Stimulated activated effector memory CD8-positive, alpha-beta T cell treated with anti-CD3 and anti-CD28 coated beads, Interleukin-12 subunit alpha, Interleukin-12 subunit beta, amount 100 ng/mL, for 72 hours (primary cell): Measurements from ENCODE around the gene SLC7A8.

ENCODE experiments used
- ATAC-seq: fragments of 150-1000 bp; cut with Tn5 transposase; 2 replicates; pipeline ENCODE4 v1.10.0; 2021
- DNase-seq, 2 donors: peaks; one replicate each; pipeline ENCODE4 v3.0.0; 2021 to 2022; ENCODE audit warnings: low spot score in 2 of 2
- H3K27ac Mint-ChIP-seq: one replicate; pipeline ENCODE4 v1.8.0; 2022; ENCODE audit warnings: mild to moderate bottlenecking, mixed read lengths
- H3K36me3 Mint-ChIP-seq: one replicate; pipeline ENCODE4 v1.8.0; 2022; ENCODE audit warnings: mild to moderate bottlenecking, mixed read lengths
- H3K4me1 Mint-ChIP-seq: one replicate; pipeline ENCODE4 v1.8.0; 2022; ENCODE audit warnings: mixed read lengths
- H3K4me3 Mint-ChIP-seq: one replicate; pipeline ENCODE4 v1.8.0; 2022; ENCODE audit warnings: mild to moderate bottlenecking, mixed read lengths
- H3K9me3 Mint-ChIP-seq: one replicate; pipeline ENCODE4 v1.8.0; 2022; ENCODE audit warnings: mixed read lengths

Gene SLC7A8

DNA sequence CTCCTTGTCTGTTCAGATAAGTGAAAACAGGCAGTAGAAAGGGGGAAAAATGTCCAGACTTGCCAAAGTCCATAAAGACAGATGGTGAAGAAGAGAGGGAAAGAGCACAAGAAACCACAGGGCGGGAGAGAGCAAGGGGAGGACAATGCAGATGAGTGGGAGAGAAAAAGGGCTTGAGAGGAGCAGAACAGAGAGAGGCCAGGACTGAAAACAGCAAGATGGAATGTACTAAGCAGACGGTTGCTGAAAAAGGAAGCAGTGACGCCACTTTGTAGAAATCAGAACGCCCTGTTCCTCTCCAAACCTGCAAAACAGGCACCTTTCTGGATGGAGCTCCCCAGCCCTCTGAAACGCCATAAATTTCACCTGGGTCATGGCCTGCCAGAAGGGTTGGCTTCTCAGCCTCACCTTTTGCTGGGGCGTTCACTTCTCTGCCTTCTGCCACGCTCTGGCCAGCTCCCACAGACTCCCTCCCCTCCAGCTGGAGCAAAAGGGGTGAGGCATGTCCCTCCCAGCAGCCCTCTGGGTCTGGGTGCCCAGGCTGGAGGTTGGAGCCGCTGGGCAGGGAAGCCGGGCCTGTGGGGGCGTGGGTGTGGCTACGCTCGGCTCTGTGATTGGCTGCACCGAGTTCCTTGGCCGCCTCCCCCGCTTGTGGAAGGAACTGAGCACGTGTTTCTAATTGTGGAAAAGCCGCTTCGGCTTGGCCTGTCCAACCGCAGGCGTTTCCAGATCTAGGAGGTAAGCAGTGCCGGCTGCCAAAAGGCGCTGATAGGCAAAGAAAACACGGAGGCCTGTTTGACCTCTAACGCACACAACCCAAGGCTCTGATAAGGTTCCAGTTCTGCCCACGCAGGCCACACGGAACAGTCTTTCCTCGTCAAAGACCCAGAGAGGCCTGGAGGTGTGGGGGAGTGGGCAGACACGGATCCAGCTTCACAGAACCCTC is 29.3 kb downstream of the SLC7A8 start:
- Mint-ChIP-seq H3K4me1 (no peaks in the 10 kb centered on the region), H3K9me3 (no peaks in the 10 kb centered on the region), H3K4me3 (no peak overlapping the region), H3K27ac (no peak overlapping the region), H3K36me3 (no peaks in the 10 kb centered on the region)
- no peak for ATAC-seq
- DNase-seq: no peak

GRCh38 chr14:23151342-23151741 is 32.1 kb downstream of the SLC7A8 start:
- Mint-ChIP-seq H3K27ac (no peak overlapping the region), H3K9me3 (no peaks in the 10 kb centered on the region), H3K4me3 (no peak overlapping the region), H3K4me1 (no peaks in the 10 kb centered on the region), H3K36me3 (no peaks in the 10 kb centered on the region)
- ATAC-seq (no peak), DNase-seq (no peak)

- H3K36me3 Mint-ChIP-seq: no peaks in the 10 kb centered on the region
- no peak for ATAC-seq
- no peak overlapping the region for H3K27ac Mint-ChIP-seq
- H3K9me3 Mint-ChIP-seq: no peaks in the 10 kb centered on the region
- no peaks in the 10 kb centered on the region for H3K4me1 Mint-ChIP-seq
- H3K4me3 Mint-ChIP-seq: no peak overlapping the region
- no peak for DNase-seq
These were observed 33.7 kb downstream of the SLC7A8 start for GRCh38 chr14:23149745-23150144.

- H3K27ac Mint-ChIP-seq: no peak overlapping the region
- no peaks in the 10 kb centered on the region for H3K4me1 Mint-ChIP-seq
- ATAC-seq (no peak), DNase-seq (no peak)
- no peaks in the 10 kb centered on the region for H3K9me3 Mint-ChIP-seq
- no peak overlapping the region for H3K4me3 Mint-ChIP-seq
- no peaks in the 10 kb centered on the region for H3K36me3 Mint-ChIP-seq
These were observed 34.7 kb downstream of the SLC7A8 start for GRCh38 chr14:23148591-23149249.

DNA sequence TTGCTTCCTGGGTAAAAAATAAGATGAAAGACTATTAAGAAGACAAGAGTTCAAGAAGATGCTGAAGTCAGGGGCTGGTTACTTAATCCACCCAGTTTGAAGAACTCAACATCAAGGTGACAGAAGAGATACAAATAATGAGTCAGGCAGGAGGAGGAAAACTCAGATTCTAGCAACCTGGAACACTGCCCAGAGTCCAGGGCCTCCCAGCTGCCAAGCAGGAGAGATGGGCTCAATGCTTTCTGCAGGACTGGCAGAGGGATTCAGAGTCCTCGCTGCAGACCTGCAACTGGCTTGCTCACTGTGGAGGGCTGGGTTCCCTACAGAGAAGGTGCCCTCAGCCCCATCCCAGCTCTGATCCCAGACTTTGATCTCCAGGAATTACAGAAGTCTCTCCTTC is 35.8 kb downstream of the SLC7A8 start:
- DNase-seq (no peak), ATAC-seq (no peak)
- Mint-ChIP-seq H3K4me3 (no peak overlapping the region), H3K4me1 (no peaks in the 10 kb centered on the region), H3K36me3 (no peaks in the 10 kb centered on the region), H3K27ac (no peak overlapping the region), H3K9me3 (no peaks in the 10 kb centered on the region)

DNA sequence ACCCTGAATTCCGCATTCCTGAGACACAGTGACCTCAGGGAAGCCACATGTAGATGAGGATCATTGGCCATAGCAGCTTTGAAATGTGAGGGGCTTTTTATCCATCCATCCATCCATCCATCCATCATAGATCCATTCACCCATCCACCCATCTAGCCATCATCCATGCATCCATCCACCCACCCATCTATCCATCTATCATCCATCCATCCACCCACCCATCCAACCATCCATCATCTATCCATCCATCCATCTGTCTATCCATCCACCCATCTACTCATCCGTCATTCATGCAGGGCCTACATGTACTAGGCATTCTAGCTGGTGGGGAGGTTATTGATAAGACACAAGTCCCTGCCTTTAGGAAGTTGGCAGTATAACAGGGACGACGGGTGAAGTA is 36.5 kb downstream of the SLC7A8 start:
- Mint-ChIP-seq H3K36me3 (no peaks in the 10 kb centered on the region), H3K4me3 (no peak overlapping the region), H3K4me1 (no peaks in the 10 kb centered on the region), H3K27ac (no peak overlapping the region), H3K9me3 (no peaks in the 10 kb centered on the region)
- no peak for ATAC-seq
- DNase-seq: no peak

- H3K9me3 Mint-ChIP-seq: no peaks in the 10 kb centered on the region
- no peaks in the 10 kb centered on the region for H3K36me3 Mint-ChIP-seq
- DNase-seq (no peak), ATAC-seq (no peak)
- no peaks in the 10 kb centered on the region for H3K4me1 Mint-ChIP-seq
- peak overlapping the region; percentile 11 for H3K27ac Mint-ChIP-seq
- H3K4me3 Mint-ChIP-seq: no peak overlapping the region
These were observed 37.0 kb downstream of the SLC7A8 start for GRCh38 chr14:23146351-23146910.

GRCh38 chr14:23145794-23146350 is 37.6 kb downstream of the SLC7A8 start:
- Mint-ChIP-seq H3K27ac (peak overlapping the region; percentile 11), H3K4me3 (no peak overlapping the region), H3K36me3 (no peaks in the 10 kb centered on the region), H3K4me1 (no peaks in the 10 kb centered on the region), H3K9me3 (no peaks in the 10 kb centered on the region)
- ATAC-seq (no peak), DNase-seq (no peak)

DNA sequence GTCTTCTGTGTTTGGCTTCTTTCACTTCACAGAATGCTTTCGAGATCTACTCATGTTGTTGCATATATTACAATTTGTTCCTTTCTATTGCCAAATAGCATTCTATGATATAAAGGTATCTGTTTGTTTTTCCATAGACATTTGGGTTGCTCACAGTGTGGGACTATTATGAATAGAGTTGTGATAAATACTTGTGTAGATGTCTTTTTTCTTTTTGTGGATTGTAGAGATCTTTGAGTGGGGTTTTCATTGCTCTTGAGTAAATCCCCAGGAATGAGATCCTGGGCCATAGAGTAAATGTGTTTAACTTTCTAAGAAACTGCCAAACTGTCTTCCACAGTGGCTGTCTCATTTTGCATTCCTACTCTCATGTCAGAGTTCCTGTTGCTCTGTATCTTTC is 39.5 kb downstream of the SLC7A8 start:
- H3K36me3 Mint-ChIP-seq: no peaks in the 10 kb centered on the region
- H3K27ac Mint-ChIP-seq: no peak overlapping the region
- DNase-seq (no peak), ATAC-seq (no peak)
- no peaks in the 10 kb centered on the region for H3K4me1 Mint-ChIP-seq
- H3K9me3 Mint-ChIP-seq: no peaks in the 10 kb centered on the region
- no peak overlapping the region for H3K4me3 Mint-ChIP-seq

DNA sequence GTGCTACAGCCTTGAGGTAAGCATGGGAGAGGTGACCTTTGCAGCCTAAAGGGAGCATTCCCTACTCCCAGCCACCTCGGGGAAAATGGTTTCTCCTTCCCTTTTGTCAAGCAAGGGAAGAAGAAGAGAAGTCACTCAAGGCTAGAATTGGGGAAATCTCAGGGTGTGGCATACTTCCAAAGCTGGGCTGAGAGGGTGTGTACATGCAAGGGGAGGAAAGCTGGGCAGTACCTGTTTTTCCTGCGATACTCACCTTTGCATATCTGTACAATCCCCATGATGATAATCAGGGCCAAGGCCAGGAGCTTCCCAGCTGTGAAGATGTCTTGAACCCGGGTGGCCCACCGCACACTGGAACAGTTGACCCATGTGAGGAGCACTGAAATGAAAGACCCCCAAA is 40.6 kb downstream of the SLC7A8 start:
- Mint-ChIP-seq H3K4me1 (no peaks in the 10 kb centered on the region), H3K4me3 (no peak overlapping the region), H3K36me3 (no peaks in the 10 kb centered on the region), H3K9me3 (no peaks in the 10 kb centered on the region), H3K27ac (no peak overlapping the region)
- ATAC-seq (no peak), DNase-seq (no peak)

DNA sequence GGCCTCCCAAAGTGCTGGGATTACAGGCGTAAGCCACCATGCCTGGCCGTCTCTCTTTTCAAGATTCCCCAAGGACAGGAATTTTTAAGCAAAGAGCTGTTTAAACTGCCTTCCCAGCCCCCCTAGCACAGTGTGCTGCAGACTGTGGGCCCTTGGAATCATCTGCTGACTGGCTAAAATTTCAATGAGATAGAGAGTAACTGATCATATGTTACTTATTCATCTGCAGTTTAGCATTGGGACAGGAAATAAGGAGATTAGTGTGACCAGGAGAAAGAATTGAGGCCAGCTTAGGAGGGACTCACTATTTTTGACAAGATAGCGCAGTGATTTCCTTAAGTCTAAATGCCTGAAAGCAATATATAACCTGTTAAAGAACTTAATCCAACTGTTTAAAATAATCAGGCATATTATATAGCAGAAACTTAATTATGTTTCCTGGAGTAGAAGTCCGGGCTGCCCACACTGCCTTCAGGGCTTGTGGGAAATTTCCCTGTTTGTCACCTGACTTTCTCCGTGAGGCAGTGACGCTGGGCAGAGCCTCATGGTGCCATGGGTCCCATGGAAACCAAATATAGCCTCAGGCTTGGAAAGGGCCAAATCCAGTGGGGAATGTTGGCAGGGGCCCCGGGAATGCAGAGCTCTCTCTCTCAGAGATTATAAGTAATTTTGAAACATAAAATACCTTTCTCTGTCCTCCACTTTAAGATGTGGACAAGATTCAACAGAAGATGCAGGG is 41.6 kb downstream of the SLC7A8 start:
- no peak overlapping the region for H3K4me3 Mint-ChIP-seq
- H3K27ac Mint-ChIP-seq: no peak overlapping the region
- DNase-seq (no peak), ATAC-seq (no peak)
- H3K9me3 Mint-ChIP-seq: no peaks in the 10 kb centered on the region
- H3K36me3 Mint-ChIP-seq: no peaks in the 10 kb centered on the region
- H3K4me1 Mint-ChIP-seq: no peaks in the 10 kb centered on the region

- H3K36me3 Mint-ChIP-seq: no peaks in the 10 kb centered on the region
- no peak overlapping the region for H3K27ac Mint-ChIP-seq
- no peak overlapping the region for H3K4me3 Mint-ChIP-seq
- no peaks in the 10 kb centered on the region for H3K9me3 Mint-ChIP-seq
- ATAC-seq (no peak), DNase-seq (no peak)
- H3K4me1 Mint-ChIP-seq: no peaks in the 10 kb centered on the region
These were observed 43.1 kb downstream of the SLC7A8 start for GRCh38 chr14:23140371-23140770.

DNA sequence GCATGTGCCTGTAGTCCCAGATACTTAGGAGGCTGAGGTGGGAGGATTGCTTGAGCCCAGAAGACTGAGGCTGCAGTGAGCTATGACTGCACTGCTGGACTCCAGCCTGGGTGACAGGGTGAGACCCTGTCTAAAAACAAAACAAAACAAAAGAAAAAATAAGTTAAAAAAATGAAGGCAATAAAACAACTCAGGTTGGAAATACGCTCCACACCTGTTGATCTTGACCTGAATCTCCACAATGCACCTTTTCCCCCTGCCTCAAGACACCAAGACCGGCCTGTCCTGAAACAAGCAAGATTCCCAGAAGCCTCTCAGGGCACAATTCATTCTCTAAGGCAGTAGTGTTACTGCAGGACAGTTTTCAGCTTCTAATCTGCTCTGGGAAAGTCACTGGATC is 43.6 kb downstream of the SLC7A8 start:
- Mint-ChIP-seq H3K27ac (no peak overlapping the region), H3K36me3 (no peaks in the 10 kb centered on the region), H3K4me3 (no peak overlapping the region), H3K9me3 (no peaks in the 10 kb centered on the region), H3K4me1 (no peaks in the 10 kb centered on the region)
- DNase-seq (no peak), ATAC-seq (no peak)

DNA sequence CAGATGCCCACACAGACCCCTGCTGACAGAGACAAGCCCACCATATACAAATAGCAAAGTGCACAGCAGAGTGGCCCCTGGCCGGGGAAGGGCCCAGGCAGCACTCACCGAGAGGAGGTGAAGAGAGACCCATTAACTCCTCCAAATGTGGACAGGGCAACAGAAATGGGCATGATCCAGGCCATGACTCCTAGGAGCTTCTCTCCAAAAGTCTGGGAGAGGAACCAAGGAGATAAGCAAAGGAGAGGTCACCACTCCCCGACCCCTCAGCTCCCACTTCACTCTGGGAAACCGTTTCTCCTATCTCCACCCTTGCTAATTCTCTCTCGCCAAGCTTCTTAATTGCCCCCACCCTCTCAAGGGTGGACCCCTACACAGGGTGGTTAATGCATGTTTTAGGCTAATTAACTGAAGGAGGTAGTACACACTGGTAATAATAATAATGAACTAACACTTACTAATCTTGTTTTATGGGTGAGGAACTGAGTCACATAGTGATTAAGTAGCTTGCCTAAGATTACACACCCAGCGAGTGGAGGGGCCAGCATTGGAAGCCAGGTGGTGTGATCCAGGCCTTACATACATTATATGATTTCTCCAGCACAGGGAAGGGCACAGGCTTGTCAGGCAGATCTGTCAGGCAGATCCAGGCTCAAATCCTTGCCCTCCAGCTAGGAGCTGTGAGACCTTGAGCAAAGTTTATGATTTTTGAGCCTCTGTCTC is 45.5 kb downstream of the SLC7A8 start:
- Mint-ChIP-seq H3K36me3 (no peaks in the 10 kb centered on the region), H3K4me3 (no peak overlapping the region), H3K4me1 (no peaks in the 10 kb centered on the region), H3K9me3 (no peaks in the 10 kb centered on the region), H3K27ac (no peak overlapping the region)
- ATAC-seq (no peak), DNase-seq (no peak)
